ENCODE measurements around the gene TSNAXIP1.

DNA sequence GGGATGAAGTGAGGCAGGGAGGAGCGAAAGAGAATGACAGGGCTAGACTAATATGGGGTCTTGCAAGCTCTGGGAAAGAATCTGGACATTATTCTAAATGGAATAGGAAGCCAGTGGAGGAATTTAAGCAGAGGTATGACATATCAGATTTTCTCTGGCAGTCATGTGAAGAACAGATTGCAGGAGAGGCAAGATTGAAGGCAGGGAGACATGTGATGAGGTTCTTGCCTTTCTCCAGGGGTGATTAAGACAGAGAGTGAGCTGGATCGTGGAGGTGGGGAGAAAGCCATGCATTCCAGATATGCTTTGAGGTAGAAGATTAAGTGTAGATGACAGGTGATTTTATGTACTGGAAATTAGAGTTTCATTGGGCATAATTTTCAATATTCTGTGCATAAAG lies 31.1 kb downstream of the TSNAXIP1 start:
- TF ChIP-seq, protein P1, sequence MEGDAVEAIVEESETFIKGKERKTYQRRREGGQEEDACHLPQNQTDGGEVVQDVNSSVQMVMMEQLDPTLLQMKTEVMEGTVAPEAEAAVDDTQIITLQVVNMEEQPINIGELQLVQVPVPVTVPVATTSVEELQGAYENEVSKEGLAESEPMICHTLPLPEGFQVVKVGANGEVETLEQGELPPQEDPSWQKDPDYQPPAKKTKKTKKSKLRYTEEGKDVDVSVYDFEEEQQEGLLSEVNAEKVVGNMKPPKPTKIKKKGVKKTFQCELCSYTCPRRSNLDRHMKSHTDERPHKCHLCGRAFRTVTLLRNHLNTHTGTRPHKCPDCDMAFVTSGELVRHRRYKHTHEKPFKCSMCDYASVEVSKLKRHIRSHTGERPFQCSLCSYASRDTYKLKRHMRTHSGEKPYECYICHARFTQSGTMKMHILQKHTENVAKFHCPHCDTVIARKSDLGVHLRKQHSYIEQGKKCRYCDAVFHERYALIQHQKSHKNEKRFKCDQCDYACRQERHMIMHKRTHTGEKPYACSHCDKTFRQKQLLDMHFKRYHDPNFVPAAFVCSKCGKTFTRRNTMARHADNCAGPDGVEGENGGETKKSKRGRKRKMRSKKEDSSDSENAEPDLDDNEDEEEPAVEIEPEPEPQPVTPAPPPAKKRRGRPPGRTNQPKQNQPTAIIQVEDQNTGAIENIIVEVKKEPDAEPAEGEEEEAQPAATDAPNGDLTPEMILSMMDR (IDR thresholded peaks at IDR 0.05 in 2 of 3, conservative IDR thresholded peaks at IDR 0.05 in 1 of 3; ENCODE audit: borderline replicate concordance in 1 of 3, insufficient read depth in 1 of 3, low read depth in 2 of 3, low read length in 2 of 3), result no peak
- no peak for TF ChIP-seq FOSL1 (IDR thresholded peaks at IDR 0.05; ENCODE audit: low read depth)
- TF ChIP-seq POLR2A (IDR thresholded peaks at IDR 0.05; ENCODE audit: borderline replicate concordance, extremely low read depth, insufficient read depth, insufficient read length), result no peak
- TF ChIP-seq, protein P2, sequence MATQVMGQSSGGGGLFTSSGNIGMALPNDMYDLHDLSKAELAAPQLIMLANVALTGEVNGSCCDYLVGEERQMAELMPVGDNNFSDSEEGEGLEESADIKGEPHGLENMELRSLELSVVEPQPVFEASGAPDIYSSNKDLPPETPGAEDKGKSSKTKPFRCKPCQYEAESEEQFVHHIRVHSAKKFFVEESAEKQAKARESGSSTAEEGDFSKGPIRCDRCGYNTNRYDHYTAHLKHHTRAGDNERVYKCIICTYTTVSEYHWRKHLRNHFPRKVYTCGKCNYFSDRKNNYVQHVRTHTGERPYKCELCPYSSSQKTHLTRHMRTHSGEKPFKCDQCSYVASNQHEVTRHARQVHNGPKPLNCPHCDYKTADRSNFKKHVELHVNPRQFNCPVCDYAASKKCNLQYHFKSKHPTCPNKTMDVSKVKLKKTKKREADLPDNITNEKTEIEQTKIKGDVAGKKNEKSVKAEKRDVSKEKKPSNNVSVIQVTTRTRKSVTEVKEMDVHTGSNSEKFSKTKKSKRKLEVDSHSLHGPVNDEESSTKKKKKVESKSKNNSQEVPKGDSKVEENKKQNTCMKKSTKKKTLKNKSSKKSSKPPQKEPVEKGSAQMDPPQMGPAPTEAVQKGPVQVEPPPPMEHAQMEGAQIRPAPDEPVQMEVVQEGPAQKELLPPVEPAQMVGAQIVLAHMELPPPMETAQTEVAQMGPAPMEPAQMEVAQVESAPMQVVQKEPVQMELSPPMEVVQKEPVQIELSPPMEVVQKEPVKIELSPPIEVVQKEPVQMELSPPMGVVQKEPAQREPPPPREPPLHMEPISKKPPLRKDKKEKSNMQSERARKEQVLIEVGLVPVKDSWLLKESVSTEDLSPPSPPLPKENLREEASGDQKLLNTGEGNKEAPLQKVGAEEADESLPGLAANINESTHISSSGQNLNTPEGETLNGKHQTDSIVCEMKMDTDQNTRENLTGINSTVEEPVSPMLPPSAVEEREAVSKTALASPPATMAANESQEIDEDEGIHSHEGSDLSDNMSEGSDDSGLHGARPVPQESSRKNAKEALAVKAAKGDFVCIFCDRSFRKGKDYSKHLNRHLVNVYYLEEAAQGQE (IDR thresholded peaks at IDR 0.05; ENCODE audit: low read depth), result no peak
- TF ChIP-seq YY1 (IDR thresholded peaks at IDR 0.05; ENCODE audit: extremely low read depth, insufficient replicate concordance, low read depth, low read length), result no peak
- no peak for TF ChIP-seq SRF (IDR thresholded peaks at IDR 0.05; ENCODE audit: low read depth)
- no peak for TF ChIP-seq EZH2phosphoT487 (IDR thresholded peaks at IDR 0.05; ENCODE audit: borderline replicate concordance)
- no peak for TF ChIP-seq ZNF274 (IDR thresholded peaks at IDR 0.05; ENCODE audit: low read depth, low read length)
- TF ChIP-seq SIN3A (IDR thresholded peaks at IDR 0.05; ENCODE audit: low read depth), result no peak
- no peak for TF ChIP-seq JUND (IDR thresholded peaks at IDR 0.05)
- TF ChIP-seq SP1 (IDR thresholded peaks at IDR 0.05; ENCODE audit: low read depth), result no peak
- no peak for TF ChIP-seq CEBPB (IDR thresholded peaks at IDR 0.05; ENCODE audit: low read depth)
- TF ChIP-seq ZFX (IDR thresholded peaks at IDR 0.05), result no peak
- TF ChIP-seq, protein P3, sequence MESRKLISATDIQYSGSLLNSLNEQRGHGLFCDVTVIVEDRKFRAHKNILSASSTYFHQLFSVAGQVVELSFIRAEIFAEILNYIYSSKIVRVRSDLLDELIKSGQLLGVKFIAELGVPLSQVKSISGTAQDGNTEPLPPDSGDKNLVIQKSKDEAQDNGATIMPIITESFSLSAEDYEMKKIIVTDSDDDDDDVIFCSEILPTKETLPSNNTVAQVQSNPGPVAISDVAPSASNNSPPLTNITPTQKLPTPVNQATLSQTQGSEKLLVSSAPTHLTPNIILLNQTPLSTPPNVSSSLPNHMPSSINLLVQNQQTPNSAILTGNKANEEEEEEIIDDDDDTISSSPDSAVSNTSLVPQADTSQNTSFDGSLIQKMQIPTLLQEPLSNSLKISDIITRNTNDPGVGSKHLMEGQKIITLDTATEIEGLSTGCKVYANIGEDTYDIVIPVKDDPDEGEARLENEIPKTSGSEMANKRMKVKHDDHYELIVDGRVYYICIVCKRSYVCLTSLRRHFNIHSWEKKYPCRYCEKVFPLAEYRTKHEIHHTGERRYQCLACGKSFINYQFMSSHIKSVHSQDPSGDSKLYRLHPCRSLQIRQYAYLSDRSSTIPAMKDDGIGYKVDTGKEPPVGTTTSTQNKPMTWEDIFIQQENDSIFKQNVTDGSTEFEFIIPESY (IDR thresholded peaks at IDR 0.05; ENCODE audit: extremely low read depth, insufficient replicate concordance, low read length), result no peak
